ENCODE data around the gene DRD1. TPM values are rescaled to one million over a fixed set of nuclear protein-coding genes. Genes with fewer than 3 reads are reported as not detected.

Gene DRD1
- total RNA-seq = under 1 TPM in 1 of 4 donors, not detected in 3; 0.13 TPM

DNA sequence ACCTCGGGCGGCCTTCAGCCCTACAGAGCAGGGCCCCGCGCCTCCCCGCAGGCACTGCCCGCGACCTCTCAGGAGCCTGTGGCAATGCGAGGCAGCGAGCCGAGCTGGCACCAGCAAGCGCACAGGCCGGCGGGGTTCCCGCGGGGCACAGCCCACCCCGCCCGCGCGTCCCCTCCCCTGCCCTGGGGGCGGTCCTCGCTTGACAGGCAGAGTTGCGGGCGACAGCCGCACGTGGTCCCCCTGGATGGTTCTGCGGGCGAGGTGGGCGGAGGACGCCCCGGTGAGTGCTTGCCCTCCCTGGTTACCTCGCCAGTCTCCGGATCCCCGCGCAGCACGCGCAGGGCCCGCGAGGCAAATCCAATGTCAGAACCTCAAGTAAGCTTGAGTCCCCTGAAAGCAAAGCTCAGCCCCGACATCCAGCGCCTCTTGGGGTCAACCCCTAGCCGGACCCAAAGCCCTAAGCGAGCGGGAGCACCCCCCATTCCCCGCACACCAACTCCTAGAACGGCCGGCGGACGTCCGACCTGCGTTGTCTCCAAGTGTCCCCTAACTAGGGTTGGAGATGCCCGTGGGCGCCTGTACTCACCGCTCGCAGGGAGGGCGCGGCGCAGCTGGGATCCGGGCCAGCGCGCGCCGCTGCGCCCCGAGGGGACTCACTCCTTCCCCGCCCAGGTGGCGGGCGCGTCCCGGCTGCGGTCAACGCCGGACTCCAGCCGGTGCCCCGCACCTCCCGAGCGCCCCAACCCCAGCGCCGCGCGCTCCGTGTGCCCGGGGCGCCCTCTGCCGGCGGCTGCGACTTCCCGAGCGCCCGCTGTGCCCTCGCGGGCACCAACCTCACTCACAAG lies at the start of gene DRD1:
Gene DRD1 (minus strand): TSS at position 123 of the 845 bp plus-strand sequence. CDS start 1,083 bp downstream, outside the sequence.
- no peak for TF ChIP-seq POLR2AphosphoS5 (IDR thresholded peaks at IDR 0.05)
- TF ChIP-seq, protein P1, sequence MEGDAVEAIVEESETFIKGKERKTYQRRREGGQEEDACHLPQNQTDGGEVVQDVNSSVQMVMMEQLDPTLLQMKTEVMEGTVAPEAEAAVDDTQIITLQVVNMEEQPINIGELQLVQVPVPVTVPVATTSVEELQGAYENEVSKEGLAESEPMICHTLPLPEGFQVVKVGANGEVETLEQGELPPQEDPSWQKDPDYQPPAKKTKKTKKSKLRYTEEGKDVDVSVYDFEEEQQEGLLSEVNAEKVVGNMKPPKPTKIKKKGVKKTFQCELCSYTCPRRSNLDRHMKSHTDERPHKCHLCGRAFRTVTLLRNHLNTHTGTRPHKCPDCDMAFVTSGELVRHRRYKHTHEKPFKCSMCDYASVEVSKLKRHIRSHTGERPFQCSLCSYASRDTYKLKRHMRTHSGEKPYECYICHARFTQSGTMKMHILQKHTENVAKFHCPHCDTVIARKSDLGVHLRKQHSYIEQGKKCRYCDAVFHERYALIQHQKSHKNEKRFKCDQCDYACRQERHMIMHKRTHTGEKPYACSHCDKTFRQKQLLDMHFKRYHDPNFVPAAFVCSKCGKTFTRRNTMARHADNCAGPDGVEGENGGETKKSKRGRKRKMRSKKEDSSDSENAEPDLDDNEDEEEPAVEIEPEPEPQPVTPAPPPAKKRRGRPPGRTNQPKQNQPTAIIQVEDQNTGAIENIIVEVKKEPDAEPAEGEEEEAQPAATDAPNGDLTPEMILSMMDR (IDR thresholded peaks at IDR 0.05) = peak; percentile 20 to 75 (median 56)
- Histone ChIP-seq H3K36me3 (no peaks in the 10 kb centered on the region), H3K27me3 (peaks cover 69% of the 10 kb centered on the region), H3K27ac (peak within 1 kb of the TSS in 1 of 4 donors; percentile 4), H3K4me1 (peaks cover 0 to 19% (median 11%) of the 10 kb centered on the region in 3 donors), H3K4me3 (peak within 1 kb of the TSS in 1 of 2 donors; percentile 40), H3K9me3 (no peaks in the 10 kb centered on the region)
- 0% methylated on average over 3 of the region's 91 CpGs; no CpG with 5 or more reads in 1 of the 2 donors for WGBS, 2 donors (ENCODE audit: low coverage in 1 of 2)
- ATAC-seq = peak; percentile 31

DNA sequence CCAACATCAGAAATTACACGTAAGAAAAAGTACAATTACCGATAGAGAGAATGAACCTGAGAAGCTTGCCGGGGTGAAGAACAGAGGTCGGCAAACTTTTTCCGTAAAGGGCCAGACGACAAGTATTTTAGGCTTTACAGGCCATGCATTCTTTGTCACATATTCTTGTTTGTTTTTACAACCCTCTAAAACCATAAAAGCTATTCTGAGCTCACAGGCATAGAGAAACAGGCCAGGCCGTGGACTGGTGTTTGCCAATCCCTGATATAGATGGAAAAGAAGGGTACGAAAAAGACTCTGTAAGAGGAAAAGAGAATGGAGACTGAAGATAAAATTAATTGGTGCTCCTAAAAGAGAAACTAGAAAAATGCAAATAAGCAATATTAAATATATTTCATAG lies 49.7 kb upstream of the DRD1 start:
- WGBS, 2 donors (ENCODE audit: low coverage in 1 of 2) = 89 to 93% methylated on average over 5 to 8 of the region's 8 CpGs
- ATAC-seq = no peak
- TF ChIP-seq POLR2AphosphoS5 (IDR thresholded peaks at IDR 0.05) = no peak
- TF ChIP-seq EP300 (IDR thresholded peaks at IDR 0.05) = no peak
- no peak for TF ChIP-seq POLR2A (IDR thresholded peaks at IDR 0.05)
- TF ChIP-seq, protein P1 (IDR thresholded peaks at IDR 0.05) = no peak
- Histone ChIP-seq H3K4me3 (no peak overlapping the region), H3K27me3 (no peaks in the 10 kb centered on the region), H3K9me3 (no peaks in the 10 kb centered on the region), H3K4me1 (peaks cover 0 to 4% (median 0%) of the 10 kb centered on the region in 3 donors), H3K27ac (no peak overlapping the region), H3K36me3 (peaks cover 0 to 61% of the 10 kb centered on the region in 2 donors)

DNA sequence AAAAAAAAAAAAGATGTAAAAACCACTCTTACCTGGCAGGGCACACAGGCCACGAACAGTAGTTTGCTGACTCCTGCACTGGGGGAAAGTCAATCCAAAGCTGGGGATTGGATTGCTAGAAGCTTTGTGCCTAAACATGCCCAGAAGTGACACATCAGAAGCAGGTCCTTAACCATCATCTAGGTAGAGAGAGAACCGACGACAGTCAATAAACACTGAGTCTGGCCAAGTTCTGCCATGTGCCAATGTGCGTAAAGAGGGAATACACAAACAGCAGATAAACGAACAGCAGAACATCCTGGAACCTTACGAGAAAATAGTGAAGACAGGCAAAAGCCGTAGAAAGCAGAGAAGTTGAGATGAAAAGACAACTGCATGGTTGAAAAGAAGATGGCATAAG lies 49.3 kb upstream of the DRD1 start:
- 96 to 100% methylated on average over 5 to 6 of the region's 7 CpGs for WGBS, 2 donors (ENCODE audit: low coverage in 1 of 2)
- H3K27ac ChIP-seq = no peak overlapping the region
- peaks cover 0 to 4% (median 0%) of the 10 kb centered on the region in 3 donors for H3K4me1 ChIP-seq
- peaks cover 0 to 61% of the 10 kb centered on the region in 2 donors for H3K36me3 ChIP-seq
- no peaks in the 10 kb centered on the region for H3K27me3 ChIP-seq
- TF ChIP-seq EP300 (IDR thresholded peaks at IDR 0.05) (no peak), POLR2A (IDR thresholded peaks at IDR 0.05) (no peak), POLR2AphosphoS5 (IDR thresholded peaks at IDR 0.05) (no peak)
- TF ChIP-seq, protein P1 (IDR thresholded peaks at IDR 0.05) = no peak
- H3K4me3 ChIP-seq = no peak overlapping the region
- H3K9me3 ChIP-seq = no peaks in the 10 kb centered on the region
- ATAC-seq = no peak

DNA sequence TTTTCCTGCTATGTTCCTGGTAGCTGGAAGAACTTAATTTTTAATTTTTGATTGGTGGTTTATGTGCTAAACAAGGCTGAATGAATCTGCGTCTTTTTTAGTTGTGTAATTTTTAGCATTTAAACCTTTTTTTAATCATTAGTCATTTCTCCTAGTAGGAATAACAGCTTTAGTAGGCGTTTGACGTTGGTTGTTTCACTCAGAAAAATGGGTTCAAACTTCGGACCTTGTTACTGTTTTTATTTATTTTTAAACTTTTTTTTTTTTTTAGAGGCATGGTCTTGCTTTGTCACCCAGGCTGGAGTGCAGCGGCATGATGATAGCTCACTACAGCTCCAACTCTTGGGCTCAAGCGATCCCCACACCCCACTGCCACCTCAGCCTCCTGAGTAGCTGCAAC lies 47.2 kb upstream of the DRD1 start:
- ATAC-seq = no peak
- Histone ChIP-seq H3K9me3 (no peaks in the 10 kb centered on the region), H3K4me1 (peaks cover 0 to 4% (median 0%) of the 10 kb centered on the region in 3 donors), H3K27me3 (no peaks in the 10 kb centered on the region), H3K4me3 (no peak overlapping the region), H3K36me3 (peaks cover 0 to 67% of the 10 kb centered on the region in 2 donors), H3K27ac (no peak overlapping the region)
- WGBS, 2 donors (ENCODE audit: low coverage in 1 of 2) = 66 to 80% methylated on average over 6 of the region's 6 CpGs
- TF ChIP-seq EP300 (IDR thresholded peaks at IDR 0.05) = no peak
- TF ChIP-seq, protein P1 (IDR thresholded peaks at IDR 0.05) = no peak
- no peak for TF ChIP-seq POLR2AphosphoS5 (IDR thresholded peaks at IDR 0.05)
- no peak for TF ChIP-seq POLR2A (IDR thresholded peaks at IDR 0.05)

Measured in gastroesophageal sphincter (tissue), 4 donors.